NCI-H345 treated with DMSO at 0.1 percent for 48 hours (cell line): ENCODE results near the gene DLX2.
A peak's percentile ranks its signal among the peaks of the same experiment; 100 is the strongest.

ENCODE experiments used
- DNase-seq: peaks from one replicate; lab custom pipeline; 2025; ENCODE audit not compliant: unreplicated experiment; lab: John Stamatoyannopoulos, UW

The DLX2 gene

GRCh38 chr2:172094294-172095145 is 8.2 kb downstream of the DLX2 start:
- DNase-seq, result no peak

GRCh38 chr2:172093416-172094293 is 9.0 kb downstream of the DLX2 start:
- DNase-seq, result no peak

- DNase-seq, result no peak
Measured at GRCh38 chr2:172092716-172093415, 9.8 kb downstream of the DLX2 start.

DNA sequence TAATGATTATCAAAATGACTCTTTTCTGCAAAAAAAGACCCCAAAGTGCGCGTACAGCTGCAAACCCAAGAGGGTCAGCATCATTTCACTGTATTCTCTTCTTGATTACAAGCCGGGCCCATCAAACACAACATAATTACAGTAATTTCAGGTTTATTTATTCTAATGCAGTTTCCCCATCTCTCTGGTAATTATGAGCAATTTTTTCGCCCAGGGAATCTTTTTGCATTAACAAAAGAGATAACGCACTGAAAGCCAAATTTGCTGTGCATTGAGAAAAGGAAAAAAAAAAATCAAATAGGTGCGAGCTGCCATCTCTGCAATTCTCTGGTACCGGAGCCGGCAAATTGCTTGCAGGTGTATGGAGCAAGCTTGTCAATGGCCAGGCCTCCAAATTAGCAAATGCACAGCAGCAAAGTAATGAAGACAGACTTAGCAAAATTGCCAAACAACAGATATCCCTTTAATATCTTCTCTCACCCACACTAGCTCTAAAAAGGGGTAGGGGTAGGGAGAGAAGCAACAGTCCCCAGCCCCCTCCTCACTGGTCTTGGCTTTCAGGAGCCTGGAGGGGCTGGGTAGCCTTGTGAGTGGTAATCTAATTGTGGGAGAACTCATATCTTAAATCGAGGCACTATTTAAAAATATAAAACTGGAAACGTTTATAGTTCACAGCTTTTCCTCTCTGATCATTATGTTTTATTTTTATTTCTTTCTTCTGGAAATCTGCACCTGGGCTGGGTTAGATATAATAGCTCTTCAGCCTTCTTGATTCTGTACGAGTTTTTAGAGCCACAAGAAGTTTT is 10.7 kb downstream of the DLX2 start:
- no peak for DNase-seq

GRCh38 chr2:172091000-172091641 is 11.6 kb downstream of the DLX2 start:
- DNase-seq, result no peak

DNA sequence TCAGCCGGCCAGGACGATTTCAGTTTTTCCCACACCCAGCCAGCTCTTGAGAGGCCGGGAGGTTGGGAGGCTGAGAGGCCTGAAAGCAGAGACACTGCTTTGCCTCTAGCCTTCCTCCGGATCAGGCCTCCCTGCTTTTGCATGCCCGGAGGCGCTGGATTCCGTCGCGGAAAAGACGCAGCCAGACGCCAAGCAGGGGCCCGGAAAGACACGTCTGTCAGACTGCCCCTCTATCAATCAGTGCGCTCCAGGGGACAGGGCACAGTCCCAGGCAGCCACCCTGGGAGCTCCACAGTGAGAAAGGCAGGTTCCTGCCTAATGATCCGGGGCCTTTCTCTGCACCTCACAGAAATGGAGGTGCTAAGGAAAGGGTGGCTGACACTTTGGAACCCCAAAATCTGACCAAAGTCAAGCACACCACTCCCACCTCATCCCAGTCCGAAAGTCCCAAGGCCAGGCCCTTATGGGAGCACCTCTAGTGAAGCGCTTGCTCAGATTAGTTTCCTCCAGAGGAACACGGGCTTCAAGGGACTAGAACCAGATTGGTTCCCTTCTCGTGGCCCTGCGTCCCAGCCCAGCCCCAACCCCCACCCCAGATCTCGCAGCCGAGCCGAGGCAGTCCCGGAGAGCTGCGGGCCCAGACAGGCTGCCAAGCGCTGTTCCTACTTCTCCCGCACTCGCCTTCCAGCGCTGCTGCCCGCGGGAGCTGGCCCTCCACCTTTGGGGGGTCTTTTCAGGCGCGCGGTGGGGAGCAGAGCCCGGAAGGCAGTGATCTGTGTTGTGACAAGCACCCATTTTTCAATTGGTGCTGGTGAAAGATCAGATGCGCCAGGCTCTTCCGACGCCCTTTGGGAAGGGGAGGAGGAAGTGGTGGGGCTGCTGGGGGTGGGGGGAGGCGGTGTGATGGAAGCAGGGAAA is 12.4 kb downstream of the DLX2 start:
- no peak for DNase-seq

DNA sequence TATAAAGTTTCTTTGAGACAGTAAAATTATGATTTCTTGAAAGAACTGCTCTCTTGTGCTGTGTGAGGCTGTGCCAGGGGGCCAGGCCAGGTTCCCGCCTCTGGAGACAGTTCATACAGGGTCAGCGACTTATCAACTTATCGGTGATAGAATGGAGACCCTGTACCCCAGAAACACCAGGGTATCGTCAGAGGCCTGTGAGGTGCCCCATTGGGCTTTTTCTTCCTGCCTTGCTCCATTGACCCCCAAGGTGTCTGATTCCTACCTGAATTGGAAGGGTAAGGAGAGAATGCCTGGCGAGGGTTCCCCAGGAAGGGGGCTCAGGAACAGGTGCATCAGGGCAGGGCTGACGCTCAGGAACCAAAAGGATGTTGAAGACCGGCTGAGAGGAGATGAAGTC is 13.1 kb downstream of the DLX2 start:
- no peak for DNase-seq

DNA sequence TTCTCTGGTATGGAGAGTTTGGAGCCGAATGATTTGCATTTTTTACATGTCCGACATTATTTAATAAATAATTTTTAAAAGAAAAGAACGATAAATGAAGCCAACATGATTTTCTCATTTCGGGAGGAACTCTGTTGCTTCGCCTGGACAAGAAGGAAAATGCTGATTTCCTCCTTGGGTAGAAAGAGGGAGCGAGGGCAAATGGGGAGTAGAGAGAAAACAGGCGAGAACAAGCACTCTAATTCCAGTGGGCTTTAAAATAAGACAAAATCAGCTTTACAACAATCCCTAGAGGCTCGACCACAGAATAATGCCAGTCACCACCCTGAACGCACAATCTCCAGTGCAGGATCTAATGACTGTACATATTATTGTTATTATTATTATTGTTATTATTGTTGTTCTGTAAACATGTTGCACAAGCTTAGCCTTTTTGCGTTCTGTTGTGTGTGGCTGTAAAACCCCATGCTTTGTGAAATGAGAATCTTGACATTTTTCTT is 13.6 kb downstream of the DLX2 start:
- no peak for DNase-seq

DNA sequence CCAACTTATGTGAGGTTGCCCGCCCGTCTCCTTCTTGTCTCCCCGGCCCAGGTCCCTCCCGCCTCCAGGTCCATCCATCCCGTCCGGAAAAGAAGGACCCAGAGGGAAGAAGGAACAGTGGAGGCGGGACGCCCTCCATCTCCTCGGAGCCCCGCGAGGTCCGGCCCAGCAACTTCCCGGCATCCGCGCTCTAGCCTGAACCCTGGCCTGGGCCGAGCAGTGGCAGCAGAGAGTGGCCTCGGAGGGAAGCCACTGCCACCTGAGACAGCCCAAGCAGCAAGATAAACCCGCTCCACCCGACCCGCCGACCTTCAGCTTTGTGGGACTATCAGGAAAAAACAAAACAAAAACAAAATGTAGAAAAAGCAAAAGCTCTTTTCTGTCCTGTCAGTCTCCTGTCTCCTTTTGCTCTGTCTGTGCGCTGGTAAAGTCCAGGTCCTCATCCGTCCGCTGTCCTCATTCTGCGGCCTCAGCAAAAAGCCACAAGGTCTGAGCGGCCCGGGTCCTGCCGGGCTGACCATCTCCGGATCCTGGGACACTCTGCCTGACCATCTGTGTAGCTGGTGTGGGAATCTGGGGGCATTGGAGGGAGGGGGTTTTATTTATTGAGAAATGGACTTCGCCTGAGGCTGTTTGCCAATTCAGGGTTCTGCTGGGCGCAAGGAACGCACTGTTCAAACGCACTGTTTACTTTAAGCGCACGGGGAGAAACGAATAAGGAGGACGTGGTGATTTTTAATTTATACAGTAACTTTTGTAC is 14.3 kb downstream of the DLX2 start:
- no peak for DNase-seq

GRCh38 chr2:172087780-172088244 is 14.9 kb downstream of the DLX2 start:
- no peak for DNase-seq

GRCh38 chr2:172087207-172087779 is 15.4 kb downstream of the DLX2 start:
- DNase-seq, result no peak

- peak; percentile 10 for DNase-seq
Measured at GRCh38 chr2:172086241-172087206, 16.2 kb downstream of the DLX2 start.

GRCh38 chr2:172085460-172086159 is 17.1 kb downstream of the DLX2 start, which contains the start of gene DLX1:
DLX1 (plus strand) TSS chr2:172085507; CDS start chr2:172085678, 171 bp downstream.
- DNase-seq, result no peak

DNA sequence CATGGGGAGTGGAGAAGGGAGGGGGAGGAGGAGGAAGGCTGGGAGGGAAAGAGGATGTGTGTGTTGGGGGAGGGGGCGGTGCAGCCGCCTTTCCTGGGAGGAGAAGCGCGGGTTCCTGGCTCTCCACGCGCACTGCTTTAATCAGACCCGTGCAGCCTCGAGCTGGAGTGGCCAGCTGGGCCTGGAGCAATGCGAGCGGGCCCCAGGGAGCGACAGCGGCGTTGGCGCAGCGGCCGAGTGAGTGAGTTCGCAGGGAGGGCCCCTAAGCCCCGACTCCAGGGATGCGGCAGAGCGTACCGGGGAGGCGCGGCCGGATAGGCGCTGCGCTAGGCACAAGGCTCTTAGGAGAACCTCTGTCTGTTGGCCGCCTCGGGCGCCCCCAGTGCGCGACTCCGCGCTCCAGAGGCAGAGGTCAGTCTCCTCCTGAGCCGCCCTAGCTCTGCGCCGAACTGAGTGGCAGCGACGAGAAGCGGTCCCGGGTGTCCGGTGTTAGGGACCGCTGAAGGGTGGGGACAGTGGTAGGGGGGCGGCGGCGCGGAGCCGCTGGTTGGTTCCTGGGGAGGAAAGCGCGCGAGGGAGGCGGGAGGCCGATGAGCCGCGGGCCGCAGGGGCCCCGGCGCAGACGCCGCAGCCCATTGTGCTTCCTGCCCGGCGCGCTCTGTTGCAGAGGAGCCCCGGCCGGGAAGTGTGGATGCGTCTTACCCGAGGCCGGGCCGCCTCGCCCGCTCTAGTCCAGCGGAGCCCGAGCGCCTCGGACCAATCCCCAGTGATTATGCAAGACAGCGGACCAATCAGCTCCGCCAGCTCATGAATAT is 17.8 kb downstream of the DLX2 start:
- DNase-seq, result peak; percentile 94

DNA sequence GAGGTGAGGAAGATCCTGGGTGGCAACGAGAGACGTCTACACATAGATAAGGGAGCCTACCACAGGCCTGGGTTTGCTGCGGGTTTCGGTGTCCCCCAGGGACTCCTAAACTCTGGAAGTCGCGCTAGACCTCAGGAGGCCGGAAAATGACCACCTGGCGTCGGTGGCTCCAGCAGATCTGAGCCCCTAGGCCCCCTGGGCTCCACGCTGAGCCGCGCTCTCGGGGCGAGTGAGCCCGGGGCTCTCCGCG is 18.4 kb downstream of the DLX2 start:
- no peak for DNase-seq
